Transverse colon (tissue), 4 donors: ENCODE data around the gene IRF4. TPM values are rescaled to one million over a fixed set of nuclear protein-coding genes. Genes with fewer than 3 reads are reported as not detected.

ENCODE experiments used
- DNase-seq: peaks from one replicate; pipeline ENCODE4 v3.0.0-alpha.2; 2019
- H3K27ac ChIP-seq, 4 donors: fragments of 200-600 bp; sonication (generic); 2 replicates each; pipeline ENCODE4 v1.5.1; 2016 to 2018; ENCODE audit warnings: inconsistent platforms in 4 of 4
- H3K27me3 ChIP-seq: fragments of 200-600 bp; sonication (generic); 2 replicates; pipeline ENCODE4 v1.5.1; 2017; ENCODE audit warnings: inconsistent platforms
- H3K36me3 ChIP-seq, 4 donors: fragments of 200-600 bp; sonication (generic); 2 replicates each; pipeline ENCODE4 v1.5.1; 2017 to 2019; ENCODE audit warnings: inconsistent platforms in 4 of 4
- H3K4me1 ChIP-seq, 4 donors: fragments of 200-600 bp; sonication (generic); 2 replicates each; pipeline ENCODE4 v1.5.1; 2017 to 2020; ENCODE audit warnings: inconsistent platforms in 4 of 4
- H3K4me3 ChIP-seq, 4 donors: fragments of 200-600 bp; sonication (generic); 1 replicate in 1 of 4; 2 replicates in 3 of 4; pipeline versions ENCODE4 v1.5.1 to v1.6.1; 2017 to 2019; ENCODE audit warnings: inconsistent platforms in 4 of 4
- H3K9me3 ChIP-seq, 2 donors: fragments of 200-600 bp; sonication (generic); 2 replicates each; pipeline ENCODE4 v1.5.1; 2017 to 2019; ENCODE audit warnings: inconsistent platforms in 2 of 2
- EP300 ChIP-seq: sonication (generic); formaldehyde crosslinking; IDR thresholded peaks from one replicate; pipeline ENCODE4 v1.6.1; 2017; ENCODE audit warnings: antibody characterized with exemption, low read depth
- POLR2AphosphoS5 ChIP-seq, 3 donors: sonication (generic); formaldehyde crosslinking; IDR thresholded peaks; one replicate each; pipeline ENCODE4 v1.6.1; 2016; ENCODE audit warnings: antibody characterized with exemption in 3 of 3
- WGBS, 2 donors: methylation state at CpG; one replicate each; pipeline ENCODE4 v1.1.5; 2018; ENCODE audit warnings: low coverage in 1 of 2; 5-methylcytosine and 5-hydroxymethylcytosine counted together
- in situ Hi-C, 4 donors: fragments of 200-750 bp; cut with MboI; loops; one replicate each; pipeline versions ENCODE4 v1.15.0 to v1.15.1; 2017; ENCODE audit warnings: low sequenced_read_pairs in 3 of 4, low pct_ligation_motif_present in 1 of 4, low pct_unique_long_range_greater_than_20kb in 1 of 4
- intact Hi-C: fragments of 100-400 bp; cut with DNase I; formaldehyde crosslinking; loops from one replicate; pipeline ENCODE4 v1.15.1; 2023; ENCODE audit warnings: low total_unique reads
- total RNA-seq, 4 donors: library from RNA; depleted of rRNA; stranded (reverse); fragments of >200 nt; gene quantifications; one replicate each; pipeline ENCODE4 v1.1.0, GENCODE V29; 2016
- TF ChIP-seq, protein P1 (sequence below), 5 experiments: fragments of 200-600 bp in 3 of 5; fragments of 450-650 bp in 2 of 5; sonication (generic) in 3 of 5; IDR thresholded peaks; 1 replicate in 2 of 5; 2 replicates in 3 of 5; pipeline ENCODE4 v1.5.1; 2016 to 2017; ENCODE audit warnings: antibody characterized with exemption in 5 of 5, inconsistent platforms in 3 of 5, mild to moderate bottlenecking in 2 of 5, moderate library complexity in 1 of 5

The IRF4 gene
- total RNA-seq, 4 donors from 2014 or later, result 0.40 to 18.4 (median 4.3) TPM

DNA sequence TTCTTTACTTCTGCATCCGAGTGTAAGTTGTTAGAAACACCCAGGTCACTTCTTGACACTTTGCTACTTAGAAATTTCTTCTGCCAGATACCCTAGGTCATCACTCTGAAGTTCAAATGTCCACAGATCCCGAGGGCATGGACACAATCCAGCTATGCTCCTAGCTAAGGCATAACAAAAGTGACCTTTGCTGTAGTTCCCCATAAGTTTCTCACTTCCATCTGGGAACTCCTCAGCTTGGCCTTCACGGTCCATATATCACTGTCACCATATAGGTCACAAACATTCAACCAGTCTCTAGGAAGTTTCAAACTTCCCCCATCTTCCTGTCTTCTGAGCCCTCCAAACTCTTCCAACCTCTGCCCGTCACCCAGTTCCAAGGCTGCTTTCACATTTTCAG, 65.3 kb downstream of the IRF4 start:
- DNase-seq, result no peak
- Histone ChIP-seq H3K36me3 (no peaks in the 10 kb centered on the region), H3K4me3 (no peak overlapping the region), H3K4me1 (no peaks in the 10 kb centered on the region), H3K27me3 (no peaks in the 10 kb centered on the region), H3K9me3 (no peaks in the 10 kb centered on the region), H3K27ac (no peak overlapping the region)
- WGBS, 2 donors, result 86 to 100% methylated on average over 2 to 4 of the region's 4 CpGs
- TF ChIP-seq, protein P1, sequence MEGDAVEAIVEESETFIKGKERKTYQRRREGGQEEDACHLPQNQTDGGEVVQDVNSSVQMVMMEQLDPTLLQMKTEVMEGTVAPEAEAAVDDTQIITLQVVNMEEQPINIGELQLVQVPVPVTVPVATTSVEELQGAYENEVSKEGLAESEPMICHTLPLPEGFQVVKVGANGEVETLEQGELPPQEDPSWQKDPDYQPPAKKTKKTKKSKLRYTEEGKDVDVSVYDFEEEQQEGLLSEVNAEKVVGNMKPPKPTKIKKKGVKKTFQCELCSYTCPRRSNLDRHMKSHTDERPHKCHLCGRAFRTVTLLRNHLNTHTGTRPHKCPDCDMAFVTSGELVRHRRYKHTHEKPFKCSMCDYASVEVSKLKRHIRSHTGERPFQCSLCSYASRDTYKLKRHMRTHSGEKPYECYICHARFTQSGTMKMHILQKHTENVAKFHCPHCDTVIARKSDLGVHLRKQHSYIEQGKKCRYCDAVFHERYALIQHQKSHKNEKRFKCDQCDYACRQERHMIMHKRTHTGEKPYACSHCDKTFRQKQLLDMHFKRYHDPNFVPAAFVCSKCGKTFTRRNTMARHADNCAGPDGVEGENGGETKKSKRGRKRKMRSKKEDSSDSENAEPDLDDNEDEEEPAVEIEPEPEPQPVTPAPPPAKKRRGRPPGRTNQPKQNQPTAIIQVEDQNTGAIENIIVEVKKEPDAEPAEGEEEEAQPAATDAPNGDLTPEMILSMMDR (IDR thresholded peaks at IDR 0.05), result no peak
- TF ChIP-seq EP300, result no peak
- TF ChIP-seq POLR2AphosphoS5 (IDR thresholded peaks at IDR 0.05), result no peak
- in situ Hi-C loops (no loop called here), intact Hi-C loops (no loop called here)

Other genes starting within 250 kb of the IRF4 start
- 100 to 1,000 TPM in 1 of 4 donors, 10 to 100 TPM in 3; 35.4 to 213 (median 49.5) TPM for gene DUSP22, start 99.3 kb upstream of the IRF4 start, total RNA-seq